Activated CD4-positive, alpha-beta T cell treated with anti-CD3 and anti-CD28 coated beads for 36 hours (primary cell): ENCODE data around the gene CHRNA9. TPM values are rescaled to one million over a fixed set of nuclear protein-coding genes. Genes with fewer than 3 reads are reported as not detected.

Source experiments
- ATAC-seq: fragments of 200-7000 bp; cut with Tn5 transposase; one replicate; pipeline ENCODE4 v1.10.0; 2021; ENCODE audit warnings: mild to moderate bottlenecking, moderate library complexity
- CTCF ChIA-PET: fragments of 350-600 bp; sonication (Branson Sonifier 250); formaldehyde crosslinking; loops from one replicate; lab custom pipeline; 2021; ENCODE audit warnings: antibody characterized with exemption; lab: Charles Lee
- POLR2A ChIA-PET: fragments of 350-600 bp; sonication (Branson Sonifier 250); formaldehyde crosslinking; loops from one replicate; lab custom pipeline; 2021; ENCODE audit warnings: antibody characterized with exemption, inconsistent platforms; lab: Charles Lee
- DNase-seq: peaks from one replicate; pipeline ENCODE4 v3.0.0-alpha.2; 2020
- H3K27ac Mint-ChIP-seq: one replicate; pipeline ENCODE4 v1.8.0; 2021; ENCODE audit warnings: mixed read lengths
- H3K27me3 Mint-ChIP-seq: one replicate; pipeline ENCODE4 v1.8.0; 2021; ENCODE audit warnings: mixed read lengths
- H3K36me3 Mint-ChIP-seq: one replicate; pipeline ENCODE4 v1.8.0; 2021; ENCODE audit warnings: low read depth, mixed read lengths
- H3K4me1 Mint-ChIP-seq: one replicate; pipeline ENCODE4 v1.8.0; 2021; ENCODE audit warnings: mixed read lengths
- H3K4me3 Mint-ChIP-seq: one replicate; pipeline ENCODE4 v1.8.0; 2021; ENCODE audit warnings: mild to moderate bottlenecking, moderate library complexity, mixed read lengths
- H3K9me3 Mint-ChIP-seq: one replicate; pipeline ENCODE4 v1.8.0; 2021; ENCODE audit warnings: low read depth, mixed read lengths
- intact Hi-C, 2 experiments: fragments of 100-400 bp; cut with DNase I in 1 of 2; cut with micrococcal nuclease in 1 of 2; formaldehyde crosslinking; loops; one replicate each; pipeline versions ENCODE4 v1.14.2 to v1.15.1; 2022 to 2024; cut with DNase I, micrococcal nuclease
- total RNA-seq, 2 experiments: library from RNA; stranded (reverse); gene quantifications; one replicate each; pipeline ENCODE4 v1.2.3, GENCODE V29; 2021

The CHRNA9 gene
- total RNA-seq, 2 experiments from 2014 or later = not detected

- Mint-ChIP-seq H3K36me3 (no peaks in the 10 kb centered on the region), H3K4me1 (no peaks in the 10 kb centered on the region)
- POLR2A ChIA-PET = no interaction called here
These were observed 22.6 kb downstream of the CHRNA9 start for GRCh38 chr4:40357738-40358137.

GRCh38 chr4:40361338-40361737, 26.2 kb downstream of the CHRNA9 start:
- POLR2A ChIA-PET = no interaction called here
- intact Hi-C loops = no loop called here
- no peaks in the 10 kb centered on the region for H3K4me1 Mint-ChIP-seq
- no peaks in the 10 kb centered on the region for H3K27me3 Mint-ChIP-seq
- CTCF ChIA-PET = no interaction called here
- no peak overlapping the region for H3K27ac Mint-ChIP-seq
- no peak for ATAC-seq
- no peak for DNase-seq
- H3K36me3 Mint-ChIP-seq = no peaks in the 10 kb centered on the region
- H3K4me3 Mint-ChIP-seq = no peak overlapping the region
- peaks cover 5% of the 10 kb centered on the region for H3K9me3 Mint-ChIP-seq

More at GRCh38 chr4:40357738-40358137, 22.6 kb downstream of the CHRNA9 start:
- no peaks in the 10 kb centered on the region for H3K27me3 Mint-ChIP-seq
- no peak overlapping the region for H3K4me3 Mint-ChIP-seq
- CTCF ChIA-PET = interaction anchor here (0.6 kb wide), 1 partner anchor 551 kb away, joined by 3 read pairs; no protein-coding TSS in a partner anchor
- intact Hi-C loops = no loop called here
- DNase-seq (no peak), ATAC-seq (no peak)
- no peak overlapping the region for H3K27ac Mint-ChIP-seq
- H3K9me3 Mint-ChIP-seq = peaks cover 5% of the 10 kb centered on the region

- POLR2A ChIA-PET = no interaction called here
- no peak for ATAC-seq
These were observed 28.3 kb downstream of the CHRNA9 start for GRCh38 chr4:40363382-40363920.

GRCh38 chr4:40363945-40364344, 28.8 kb downstream of the CHRNA9 start:
- ATAC-seq = no peak
- H3K9me3 Mint-ChIP-seq = peaks cover 5% of the 10 kb centered on the region
- CTCF ChIA-PET = interaction anchor here (0.6 kb wide), 1 partner anchor 29 kb away, joined by 3 read pairs; no protein-coding TSS in a partner anchor
- no peaks in the 10 kb centered on the region for H3K27me3 Mint-ChIP-seq
- no peak overlapping the region for H3K4me3 Mint-ChIP-seq
- no peak for DNase-seq
- no peaks in the 10 kb centered on the region for H3K36me3 Mint-ChIP-seq
- H3K27ac Mint-ChIP-seq = no peak overlapping the region
- intact Hi-C loops = no loop called here
- POLR2A ChIA-PET = no interaction called here
- H3K4me1 Mint-ChIP-seq = no peaks in the 10 kb centered on the region

More at GRCh38 chr4:40363382-40363920, 28.3 kb downstream of the CHRNA9 start:
- intact Hi-C loops = no loop called here
- DNase-seq = no peak
- H3K9me3 Mint-ChIP-seq = peaks cover 5% of the 10 kb centered on the region
- CTCF ChIA-PET = no interaction called here
- no peaks in the 10 kb centered on the region for H3K4me1 Mint-ChIP-seq
- H3K27me3 Mint-ChIP-seq = no peaks in the 10 kb centered on the region
- no peaks in the 10 kb centered on the region for H3K36me3 Mint-ChIP-seq
- H3K4me3 Mint-ChIP-seq = no peak overlapping the region
- no peak overlapping the region for H3K27ac Mint-ChIP-seq

- DNase-seq (no peak), ATAC-seq (no peak)
- Mint-ChIP-seq H3K9me3 (peaks cover 5% of the 10 kb centered on the region), H3K4me3 (no peak overlapping the region), H3K4me1 (no peaks in the 10 kb centered on the region), H3K36me3 (no peaks in the 10 kb centered on the region), H3K27me3 (no peaks in the 10 kb centered on the region), H3K27ac (no peak overlapping the region)
- intact Hi-C loops = no loop called here
- CTCF ChIA-PET = no interaction called here
- POLR2A ChIA-PET = no interaction called here
These were observed 30.6 kb downstream of the CHRNA9 start for GRCh38 chr4:40365766-40366165.

- no peak overlapping the region for H3K27ac Mint-ChIP-seq
- H3K27me3 Mint-ChIP-seq = no peaks in the 10 kb centered on the region
- intact Hi-C loops = no loop called here
- POLR2A ChIA-PET = no interaction called here
- H3K4me1 Mint-ChIP-seq = no peaks in the 10 kb centered on the region
- H3K9me3 Mint-ChIP-seq = no peaks in the 10 kb centered on the region
- no peak for DNase-seq
- H3K36me3 Mint-ChIP-seq = no peaks in the 10 kb centered on the region
- ATAC-seq = no peak
- CTCF ChIA-PET = no interaction called here
- no peak overlapping the region for H3K4me3 Mint-ChIP-seq
These were observed 32.3 kb downstream of the CHRNA9 start for GRCh38 chr4:40367451-40367850.

GRCh38 chr4:40369437-40370274, 34.5 kb downstream of the CHRNA9 start:
- intact Hi-C loops = no loop called here
- CTCF ChIA-PET = interaction anchor here (0.8 kb wide), 1 partner anchor 1566 kb away, joined by 3 read pairs; no protein-coding TSS in a partner anchor
- no peaks in the 10 kb centered on the region for H3K36me3 Mint-ChIP-seq
- POLR2A ChIA-PET = no interaction called here
- H3K9me3 Mint-ChIP-seq = no peaks in the 10 kb centered on the region
- H3K4me3 Mint-ChIP-seq = no peak overlapping the region
- no peaks in the 10 kb centered on the region for H3K4me1 Mint-ChIP-seq
- no peaks in the 10 kb centered on the region for H3K27me3 Mint-ChIP-seq
- DNase-seq (no peak), ATAC-seq (no peak)
- no peak overlapping the region for H3K27ac Mint-ChIP-seq

GRCh38 chr4:40372651-40373050, 37.5 kb downstream of the CHRNA9 start:
- H3K9me3 Mint-ChIP-seq = no peaks in the 10 kb centered on the region
- no peak overlapping the region for H3K4me3 Mint-ChIP-seq
- ATAC-seq (no peak), DNase-seq (no peak)
- H3K36me3 Mint-ChIP-seq = no peaks in the 10 kb centered on the region
- no peaks in the 10 kb centered on the region for H3K27me3 Mint-ChIP-seq
- CTCF ChIA-PET = interaction anchor here (0.8 to 1.2 kb wide), 5 partner anchors 19 to 55 kb away, joined by 3 read pairs; no protein-coding TSS in a partner anchor
- intact Hi-C loops = no loop called here
- no peaks in the 10 kb centered on the region for H3K4me1 Mint-ChIP-seq
- POLR2A ChIA-PET = interaction anchor here (0.5 kb wide), 1 partner anchor 658 kb away, joined by 8 read pairs; no protein-coding TSS in a partner anchor
- no peak overlapping the region for H3K27ac Mint-ChIP-seq

GRCh38 chr4:40373636-40374035, 38.5 kb downstream of the CHRNA9 start:
- H3K4me3 Mint-ChIP-seq = no peak overlapping the region
- no peak for DNase-seq
- H3K27ac Mint-ChIP-seq = no peak overlapping the region
- no peaks in the 10 kb centered on the region for H3K9me3 Mint-ChIP-seq
- no peaks in the 10 kb centered on the region for H3K27me3 Mint-ChIP-seq
- no peaks in the 10 kb centered on the region for H3K36me3 Mint-ChIP-seq
- ATAC-seq = no peak
- no peaks in the 10 kb centered on the region for H3K4me1 Mint-ChIP-seq
- ChIA-PET POLR2A (no interaction called here), CTCF (interaction anchor here (0.5 kb wide), 1 partner anchor 968 kb away, joined by 4 read pairs; no protein-coding TSS in a partner anchor)
- intact Hi-C loops = no loop called here

GRCh38 chr4:40375095-40375494, 40.0 kb downstream of the CHRNA9 start:
- H3K4me1 Mint-ChIP-seq = no peaks in the 10 kb centered on the region
- no peak overlapping the region for H3K27ac Mint-ChIP-seq
- ATAC-seq (no peak), DNase-seq (no peak)
- H3K4me3 Mint-ChIP-seq = no peak overlapping the region
- intact Hi-C loops = no loop called here
- no peaks in the 10 kb centered on the region for H3K27me3 Mint-ChIP-seq
- H3K9me3 Mint-ChIP-seq = no peaks in the 10 kb centered on the region
- CTCF ChIA-PET = no interaction called here
- H3K36me3 Mint-ChIP-seq = no peaks in the 10 kb centered on the region
- POLR2A ChIA-PET = no interaction called here

GRCh38 chr4:40375620-40376019, 40.5 kb downstream of the CHRNA9 start:
- intact Hi-C loops = no loop called here
- no peaks in the 10 kb centered on the region for H3K27me3 Mint-ChIP-seq
- no peaks in the 10 kb centered on the region for H3K4me1 Mint-ChIP-seq
- DNase-seq (no peak), ATAC-seq (no peak)
- no peaks in the 10 kb centered on the region for H3K9me3 Mint-ChIP-seq
- CTCF ChIA-PET = no interaction called here
- H3K27ac Mint-ChIP-seq = no peak overlapping the region
- H3K4me3 Mint-ChIP-seq = no peak overlapping the region
- H3K36me3 Mint-ChIP-seq = no peaks in the 10 kb centered on the region
- POLR2A ChIA-PET = no interaction called here
